ENCODE data around the gene IGSF9B.

The IGSF9B gene

GRCh38 chr11:133984828-133985227 is 28.1 kb upstream of the IGSF9B start:
- no peak for DNase-seq

GRCh38 chr11:133983660-133984316 is 27.0 kb upstream of the IGSF9B start:
- no peak for DNase-seq

- DNase-seq: no peak
These were observed 26.1 kb upstream of the IGSF9B start for GRCh38 chr11:133982876-133983275.

GRCh38 chr11:133982151-133982550 is 25.4 kb upstream of the IGSF9B start:
- DNase-seq: no peak

- DNase-seq: no peak
These were observed 24.4 kb upstream of the IGSF9B start for GRCh38 chr11:133981156-133981555.

GRCh38 chr11:133980665-133981064 is 23.9 kb upstream of the IGSF9B start:
- no peak for DNase-seq

- no peak for DNase-seq
These were observed 22.0 kb upstream of the IGSF9B start for GRCh38 chr11:133978794-133979193.

- DNase-seq: no peak
These were observed 20.4 kb upstream of the IGSF9B start for GRCh38 chr11:133977067-133977677.

GRCh38 chr11:133975488-133975849 is 18.7 kb upstream of the IGSF9B start:
- DNase-seq: no peak

- no peak for DNase-seq
These were observed 18.2 kb upstream of the IGSF9B start for GRCh38 chr11:133974836-133975487.

GRCh38 chr11:133971881-133972280 is 15.1 kb upstream of the IGSF9B start:
- no peak for DNase-seq

GRCh38 chr11:133969112-133969511 is 12.3 kb upstream of the IGSF9B start:
- no peak for DNase-seq

- DNase-seq: no peak
These were observed 11.5 kb upstream of the IGSF9B start for GRCh38 chr11:133968300-133968699.

- DNase-seq: no peak
These were observed 11.0 kb upstream of the IGSF9B start for GRCh38 chr11:133967599-133968238.

GRCh38 chr11:133966921-133967598 is 10.3 kb upstream of the IGSF9B start:
- DNase-seq: no peak

GRCh38 chr11:133966172-133966651 is 9.4 kb upstream of the IGSF9B start:
- no peak for DNase-seq

- DNase-seq: no peak
These were observed 8.3 kb upstream of the IGSF9B start for GRCh38 chr11:133965031-133965601.

GRCh38 chr11:133964356-133964755 is 7.6 kb upstream of the IGSF9B start:
- no peak for DNase-seq

- DNase-seq: no peak
These were observed 5.1 kb upstream of the IGSF9B start for GRCh38 chr11:133961890-133962289.

- DNase-seq: no peak
These were observed 1.1 kb upstream of the IGSF9B start for GRCh38 chr11:133957900-133958299.

- DNase-seq: no peak
These were observed 785 bp downstream of the IGSF9B start for GRCh38 chr11:133955945-133956421.

GRCh38 chr11:133955081-133955891 is 1.5 kb downstream of the IGSF9B start:
- no peak for DNase-seq
